HG03175 (cell line): ENCODE results near the gene ZNF768.

ENCODE experiments used
- ATAC-seq: cut with Tn5 transposase; IDR thresholded peaks from one replicate; pipeline ENCODE4 v1.9.1; 2021; ENCODE audit warnings: mild to moderate bottlenecking, moderate library complexity; ENCODE audit not compliant: unreplicated experiment

ZNF768 gene

GRCh38 chr16:30474074-30474452 is 52.3 kb downstream of the ZNF768 start:
- ATAC-seq: no peak
